HEK293 (cell line): ENCODE data around the gene PGS1.

Experiments
- CTCF ChIA-PET: fragments of 350-600 bp; formaldehyde crosslinking; extraction: SDS; loops from one replicate; lab custom pipeline; 2021; ENCODE audit warnings: antibody characterized with exemption; lab: Yijun Ruan, JAX
- POLR2A ChIA-PET: fragments of 300-600 bp; formaldehyde crosslinking; extraction: SDS; loops from one replicate; lab custom pipeline; 2020; ENCODE audit warnings: antibody characterized with exemption, inconsistent platforms; lab: Yijun Ruan, JAX
- H3K27ac ChIP-seq: fragments of 200-500 bp; sonication (Bioruptor generic); 2 replicates; pipeline ENCODE4 v1.5.1; 2014; ENCODE audit warnings: low read depth, low read length, control low read depth, inconsistent platforms; ENCODE audit errors: extremely low read depth
- H3K36me3 ChIP-seq, 2 experiments: fragments of 200-500 bp in 1 of 2; sonication (Bioruptor generic) in 1 of 2; 1 replicate in 1 of 2; 2 replicates in 1 of 2; pipeline ENCODE4 v1.5.1; 2014 to 2017; ENCODE audit warnings: inconsistent platforms in 2 of 2, low read length in 2 of 2; ENCODE audit not compliant: control insufficient read depth in 2 of 2, insufficient read depth in 1 of 2
- H3K4me1 ChIP-seq: fragments of 200-500 bp; sonication (Bioruptor generic); 2 replicates; pipeline ENCODE4 v1.5.1; 2014; ENCODE audit warnings: mild to moderate bottlenecking, low read length, inconsistent platforms; ENCODE audit not compliant: control insufficient read depth, insufficient read depth
- H3K4me3 ChIP-seq: 2 replicates; pipeline ENCODE4 v1.5.1; 2011; ENCODE audit warnings: low read depth, mild to moderate bottlenecking, control low read depth, low read length, moderate library complexity
- H3K9me3 ChIP-seq: fragments of 200-500 bp; sonication (Bioruptor generic); 2 replicates; pipeline ENCODE4 v1.5.1; 2014; ENCODE audit warnings: low read depth, low read length, inconsistent platforms; ENCODE audit not compliant: control insufficient read depth, insufficient read depth
- GFI1B ChIP-seq: fragments of 450-650 bp; formaldehyde crosslinking; IDR thresholded peaks from 2 replicates; pipeline ENCODE4 v1.5.1; 2016; ENCODE audit warnings: missing biosample characterization, missing genetic modification characterization
- GLIS2 ChIP-seq: fragments of 450-650 bp; formaldehyde crosslinking; IDR thresholded peaks from 2 replicates; pipeline ENCODE4 v1.5.1; 2016; ENCODE audit warnings: missing biosample characterization, missing genetic modification characterization
- KLF16 ChIP-seq: fragments of 450-650 bp; formaldehyde crosslinking; IDR thresholded peaks from 2 replicates; pipeline ENCODE4 v1.5.1; 2017; ENCODE audit warnings: missing biosample characterization, missing genetic modification characterization
- PRDM6 ChIP-seq: fragments of 450-650 bp; formaldehyde crosslinking; IDR thresholded peaks from 2 replicates; pipeline ENCODE4 v1.5.1; 2017; ENCODE audit warnings: missing biosample characterization, missing genetic modification characterization
- REST ChIP-seq: fragments of 450-650 bp; formaldehyde crosslinking; IDR thresholded peaks from 2 replicates; pipeline ENCODE4 v1.5.1; 2016; ENCODE audit warnings: missing biosample characterization, missing genetic modification characterization
- SCRT1 ChIP-seq: fragments of 450-650 bp; formaldehyde crosslinking; IDR thresholded peaks from 2 replicates; pipeline ENCODE4 v1.5.1; 2016; ENCODE audit warnings: missing biosample characterization, missing genetic modification characterization, borderline replicate concordance
- SP7 ChIP-seq: fragments of 450-650 bp; formaldehyde crosslinking; IDR thresholded peaks from 2 replicates; pipeline ENCODE4 v1.5.1; 2016; ENCODE audit warnings: missing biosample characterization, missing genetic modification characterization
- YY1 ChIP-seq: fragments of 450-650 bp; formaldehyde crosslinking; IDR thresholded peaks from 2 replicates; pipeline ENCODE4 v1.5.1; 2018; ENCODE audit warnings: missing biosample characterization, missing genetic modification characterization
- ZBTB26 ChIP-seq: fragments of 450-650 bp; formaldehyde crosslinking; optimal IDR thresholded peaks from 2 replicates; pipeline ENCODE3; 2016; ENCODE audit warnings: missing biosample characterization, mild to moderate bottlenecking, missing genetic modification characterization
- ZFP41 ChIP-seq: fragments of 450-650 bp; formaldehyde crosslinking; IDR thresholded peaks from 2 replicates; pipeline ENCODE4 v1.5.1; 2016; ENCODE audit warnings: missing biosample characterization, missing genetic modification characterization, borderline replicate concordance
- ZNF280D ChIP-seq: fragments of 450-650 bp; formaldehyde crosslinking; IDR thresholded peaks from 2 replicates; pipeline ENCODE4 v1.5.1; 2016; ENCODE audit warnings: missing biosample characterization, missing genetic modification characterization
- ZNF449 ChIP-seq: fragments of 450-650 bp; formaldehyde crosslinking; IDR thresholded peaks from 2 replicates; pipeline ENCODE4 v1.5.1; 2017; ENCODE audit warnings: missing biosample characterization, mild to moderate bottlenecking, missing genetic modification characterization, moderate library complexity
- ZNF529 ChIP-seq: fragments of 450-650 bp; formaldehyde crosslinking; IDR thresholded peaks from 2 replicates; pipeline ENCODE4 v1.5.1; 2017; ENCODE audit warnings: missing genetic modification characterization, missing biosample characterization; ENCODE audit not compliant: insufficient replicate concordance
- ZNF621 ChIP-seq: fragments of 450-650 bp; formaldehyde crosslinking; IDR thresholded peaks from 2 replicates; pipeline ENCODE4 v1.5.1; 2017; ENCODE audit warnings: missing biosample characterization, missing genetic modification characterization
- ZNF664 ChIP-seq: fragments of 450-650 bp; formaldehyde crosslinking; IDR thresholded peaks from 2 replicates; pipeline ENCODE4 v1.5.1; 2016; ENCODE audit warnings: missing biosample characterization, missing genetic modification characterization

The PGS1 gene

GRCh38 chr17:78427140-78427539 is 48.7 kb downstream of the PGS1 start (continued):
- TF ChIP-seq ZNF280D (tag by site-specific recombination) (no peak), SP7 (tag by site-specific recombination) (no peak), ZNF664 (no peak), ZNF621 (tag by site-specific recombination) (no peak), ZNF529 (tag by site-specific recombination) (no peak)
- TF ChIP-seq, all 188 proteins: peak for 0

- Histone ChIP-seq H3K27ac (no peak overlapping the region), H3K4me1 (no peaks in the 10 kb centered on the region), H3K9me3 (no peaks in the 10 kb centered on the region), H3K36me3 (peaks cover 3 to 63% of the 10 kb centered on the region in 2 experiments; a peak in 2 of 3 replicates), H3K4me3 (no peak overlapping the region)
- TF ChIP-seq ZBTB26, result no peak
- no peak for TF ChIP-seq KLF16 (tag by site-specific recombination)
- TF ChIP-seq ZFP41 (tag by site-specific recombination), result no peak
- TF ChIP-seq PRDM6 (tag by site-specific recombination), result no peak
- 0 out of 2 replicates have a peak, but pooled peaks have one; percentile 15 for TF ChIP-seq GLIS2 (tag by site-specific recombination)
- no peak for TF ChIP-seq GFI1B
- no peak for TF ChIP-seq SCRT1 (tag by site-specific recombination)
- TF ChIP-seq YY1 (tag by site-specific recombination), result no peak
- ChIA-PET POLR2A (interaction anchor here (0.7 kb wide), 1 partner anchor 686 kb away, joined by 4 read pairs; no protein-coding TSS in a partner anchor), CTCF (no interaction called here)
These were observed 49.7 kb downstream of the PGS1 start for GRCh38 chr17:78428025-78428575.

- no peaks in the 10 kb centered on the region for H3K4me1 ChIP-seq
- peak; percentile 96 for TF ChIP-seq REST (tag by site-specific recombination)
- no peak for TF ChIP-seq ZNF449 (tag by site-specific recombination)
- no peaks in the 10 kb centered on the region for H3K9me3 ChIP-seq
- no peak overlapping the region for H3K4me3 ChIP-seq
- POLR2A ChIA-PET, result interaction anchor here (0.7 kb wide), 1 partner anchor 685 kb away, joined by 4 read pairs; no protein-coding TSS in a partner anchor
- CTCF ChIA-PET, result interaction anchor here (0.5 kb wide), 1 partner anchor 141 kb away, joined by 3 read pairs; no protein-coding TSS in a partner anchor
- peaks cover 0 to 54% of the 10 kb centered on the region in 2 experiments; a peak in 2 of 3 replicates for H3K36me3 ChIP-seq
- H3K27ac ChIP-seq, result no peak overlapping the region
These were observed 50.6 kb downstream of the PGS1 start for GRCh38 chr17:78428836-78429617.
